NCI-H2029 (cell line): ENCODE data around the gene SLC12A7.

Source experiments
- DNase-seq: peaks from one replicate; lab custom pipeline; 2025; lab: John Stamatoyannopoulos, UW

Gene SLC12A7

DNA sequence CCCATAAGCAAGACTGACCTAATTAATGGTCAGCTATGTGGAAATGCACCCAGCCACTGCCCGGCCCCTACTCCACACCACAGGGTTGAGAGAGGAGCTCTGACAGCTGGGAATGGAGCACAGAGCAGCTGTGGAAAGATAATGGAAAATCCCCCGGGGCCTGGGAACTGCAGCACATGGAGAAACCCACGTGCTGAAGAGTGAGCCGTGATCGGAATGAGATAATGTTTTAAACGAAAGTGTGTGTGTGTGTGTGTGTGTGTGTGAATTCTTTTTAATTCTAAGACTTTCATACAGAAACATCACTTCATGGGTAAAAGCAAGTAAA lies 13.1 kb upstream of the SLC12A7 start:
- no peak for DNase-seq

DNA sequence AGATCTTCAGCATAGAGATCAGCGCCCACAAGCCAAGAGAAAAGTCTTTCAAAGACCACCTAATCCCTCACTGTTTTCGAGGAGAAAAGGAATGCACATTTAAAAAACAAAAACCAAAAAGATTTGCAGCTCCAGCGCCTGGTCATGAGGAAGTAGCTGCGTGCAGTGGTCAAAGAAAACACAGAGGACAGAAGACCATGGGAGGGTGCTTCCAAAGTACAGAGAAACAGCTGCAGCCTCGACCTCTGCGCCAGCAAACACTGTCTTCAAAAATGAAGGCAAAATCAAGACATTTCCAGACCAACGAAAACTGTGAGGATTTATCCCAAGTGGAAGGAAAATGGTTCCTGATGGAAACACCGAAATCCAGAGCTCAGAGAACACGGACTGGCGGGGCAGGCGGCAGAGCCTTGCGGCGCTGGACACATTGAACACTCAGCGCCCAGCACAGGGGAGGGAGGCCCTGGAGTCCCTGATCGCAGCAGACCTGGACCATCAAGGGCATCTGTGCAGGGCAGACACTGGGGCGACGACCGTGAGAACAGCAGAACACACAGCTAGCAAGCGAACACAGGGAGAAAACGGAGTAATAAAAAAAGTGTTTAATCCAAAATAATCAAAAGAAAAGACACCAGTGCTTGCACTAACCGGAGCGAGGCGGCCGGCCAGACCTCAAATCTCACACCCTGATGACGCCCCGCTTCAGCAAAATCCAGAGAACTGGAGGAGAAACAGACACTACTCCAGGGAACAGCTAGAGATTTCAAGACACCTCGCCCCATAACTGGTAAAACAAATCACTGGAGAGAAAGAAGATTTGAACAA lies 12.6 kb upstream of the SLC12A7 start:
- no peak for DNase-seq

DNA sequence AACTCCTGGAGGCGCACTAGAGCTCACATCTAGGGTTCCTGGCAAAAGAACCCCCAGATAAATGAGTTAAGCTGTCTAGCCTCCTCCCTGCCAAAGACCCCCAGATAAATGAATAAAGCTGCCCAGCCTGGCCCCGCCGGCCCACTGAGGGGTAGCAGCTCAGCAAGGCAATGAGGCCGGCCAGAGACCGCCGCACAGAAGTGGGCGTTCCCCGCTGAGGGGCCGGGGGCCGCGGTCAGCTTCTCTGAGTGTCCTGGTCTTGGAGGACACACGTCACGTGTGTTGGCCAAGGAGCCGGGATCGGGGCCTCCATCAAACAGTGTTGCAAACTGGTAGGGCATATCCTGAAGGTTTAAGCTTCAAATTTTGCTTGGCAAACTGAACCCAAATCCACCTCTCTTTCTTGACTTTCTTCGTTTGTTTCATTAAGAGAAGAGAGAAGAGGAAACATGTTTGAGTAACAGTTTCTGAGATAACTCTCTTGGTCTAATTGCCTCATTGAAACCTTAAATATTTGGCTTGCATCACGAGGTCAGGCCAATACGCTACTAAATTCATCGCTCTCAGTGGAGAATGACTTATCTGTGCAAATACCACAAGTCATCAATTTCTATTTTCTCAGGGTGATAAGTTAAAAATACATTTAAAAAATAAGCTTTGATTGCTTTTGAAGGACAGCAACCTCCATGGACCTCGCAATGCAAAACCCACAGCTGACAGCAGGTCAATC lies 11.7 kb upstream of the SLC12A7 start:
- no peak for DNase-seq

DNA sequence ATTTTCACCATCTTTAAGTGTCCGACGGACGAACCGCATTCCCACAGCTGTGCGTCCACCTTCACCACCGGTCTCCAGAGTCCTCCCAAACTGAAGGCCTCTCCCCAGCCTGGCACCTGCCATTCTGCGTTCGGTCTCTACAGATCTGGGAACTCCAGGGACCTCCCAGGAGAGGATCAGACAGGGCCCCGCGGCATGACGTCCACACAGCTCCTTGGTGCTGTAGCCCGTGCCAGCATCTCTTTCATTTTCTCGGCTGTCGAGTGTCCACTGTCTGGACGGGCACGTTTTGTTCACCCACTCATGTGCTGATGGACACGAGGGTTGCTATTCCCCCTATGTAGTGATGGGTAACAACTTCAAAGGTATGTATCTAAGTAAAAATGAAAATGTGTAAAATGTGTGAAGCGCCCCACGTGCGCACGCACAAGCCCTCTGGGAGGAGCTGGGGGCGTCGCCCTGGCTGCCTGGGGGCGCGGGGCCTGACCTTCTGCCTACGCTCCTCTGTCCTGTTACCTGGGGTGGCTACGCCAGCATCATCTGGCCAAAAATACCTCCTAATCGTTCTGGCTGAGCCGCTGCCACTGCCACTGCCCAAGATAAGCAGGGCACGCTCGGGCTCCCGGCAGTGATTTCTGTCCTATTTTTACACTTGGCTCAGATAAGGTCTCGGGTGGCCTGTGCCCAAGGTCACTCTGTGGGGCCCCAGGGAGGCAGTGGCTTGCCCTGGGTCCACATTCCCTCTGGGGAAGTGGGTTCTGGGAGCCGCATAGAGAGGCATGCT lies 10.8 kb upstream of the SLC12A7 start:
- DNase-seq: no peak

DNA sequence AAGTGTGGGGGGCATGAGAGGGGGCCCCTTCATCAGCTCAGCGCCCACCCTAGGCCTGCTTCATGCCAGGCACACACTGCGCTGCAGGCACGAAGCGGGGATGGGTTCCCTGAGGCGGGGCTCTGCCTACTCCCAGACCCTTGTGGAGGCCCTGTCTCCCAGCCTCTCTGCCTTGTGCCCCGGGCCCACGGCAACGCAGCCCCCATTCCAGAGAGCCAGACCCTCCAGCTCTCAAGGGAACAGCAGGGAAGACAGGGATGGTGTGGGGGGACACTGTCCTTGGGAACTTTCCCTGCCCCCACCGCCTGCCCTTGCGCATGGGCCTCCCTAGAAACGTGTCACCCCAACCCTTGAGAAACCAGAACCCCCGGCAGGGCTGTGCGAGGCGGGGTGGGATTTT lies 10.0 kb upstream of the SLC12A7 start:
- DNase-seq: no peak

DNA sequence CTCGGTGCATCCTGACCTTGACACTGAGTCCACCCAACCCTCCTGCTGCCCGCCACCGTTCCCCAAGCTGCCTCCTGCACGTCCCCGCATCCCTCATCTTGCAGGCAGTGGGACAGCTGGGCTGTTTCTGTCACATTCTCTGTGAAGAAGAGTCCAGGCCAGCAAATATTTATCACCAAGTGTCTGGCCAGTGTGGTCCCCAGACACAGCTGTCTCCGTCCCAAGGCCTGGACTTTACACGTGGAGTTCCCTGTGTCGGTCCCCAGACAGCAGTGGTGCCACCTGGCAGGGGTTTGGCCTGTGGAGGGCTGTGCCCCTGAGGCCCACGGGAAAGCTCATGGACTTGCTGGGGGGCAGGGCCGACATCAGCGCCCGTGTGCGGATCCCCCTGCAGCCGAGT lies 9.2 kb upstream of the SLC12A7 start:
- no peak for DNase-seq

DNA sequence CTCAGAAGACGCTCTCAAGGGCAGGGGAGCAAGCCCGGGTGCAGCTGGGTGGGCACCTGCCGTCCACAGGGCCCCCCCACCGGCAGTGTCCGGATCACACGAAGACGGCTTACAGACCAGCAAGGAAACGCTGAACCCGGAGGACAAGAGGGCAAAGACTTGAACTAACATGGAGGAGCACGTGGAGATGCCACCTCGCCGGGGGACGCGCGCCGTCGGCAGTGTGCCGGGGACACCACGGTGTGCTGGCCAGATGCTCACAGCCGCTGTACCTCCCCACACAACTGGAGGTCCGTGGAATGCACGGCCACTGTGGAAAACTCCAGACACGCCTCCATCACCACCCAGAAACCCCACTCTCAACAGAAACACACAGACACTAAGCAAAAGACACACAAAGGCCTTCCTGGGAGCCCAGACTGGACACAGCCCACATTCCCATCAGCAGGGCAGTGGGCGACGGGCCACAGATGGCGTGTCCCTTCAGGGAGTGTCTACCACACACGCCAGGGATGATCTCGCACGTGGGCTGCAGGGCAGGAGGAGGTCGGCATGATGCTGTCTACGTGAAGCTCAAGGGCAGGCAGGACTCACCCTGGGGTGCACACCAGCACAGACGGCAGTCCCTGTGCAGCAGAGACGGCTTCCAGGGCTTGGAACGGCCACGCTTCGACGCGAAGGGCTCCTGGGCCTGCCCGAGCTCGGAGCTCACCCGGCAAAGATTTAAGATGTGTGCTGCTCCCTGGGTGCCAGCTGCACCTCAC lies 8.6 kb upstream of the SLC12A7 start:
- DNase-seq: no peak

GRCh38 chr5:1119312-1119831 lies 7.5 kb upstream of the SLC12A7 start:
- no peak for DNase-seq

DNA sequence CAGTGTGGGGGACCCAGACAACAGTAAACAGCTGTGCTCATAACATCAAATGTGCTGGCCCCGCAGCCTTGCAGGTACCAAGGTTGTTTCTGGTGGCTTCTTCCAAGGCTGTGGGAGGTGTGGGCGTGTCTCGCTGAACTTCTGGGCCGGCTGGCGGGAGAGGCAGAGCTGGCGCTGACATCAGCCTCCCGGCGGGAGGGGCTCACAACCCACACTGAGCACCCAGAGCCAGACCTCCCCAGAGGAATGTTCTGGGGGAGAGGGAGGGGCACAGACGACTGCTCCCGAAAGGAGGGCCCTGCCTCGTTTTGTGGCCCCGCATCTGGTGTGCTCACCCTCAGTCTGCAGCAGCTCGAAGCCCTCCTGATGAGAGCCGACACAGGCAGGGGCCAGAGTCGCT lies 6.9 kb upstream of the SLC12A7 start:
- DNase-seq: peak; percentile 47

- DNase-seq: peak; percentile 88
Measured at GRCh38 chr5:1118231-1118698, 6.4 kb upstream of the SLC12A7 start.

- DNase-seq: no peak
Measured at GRCh38 chr5:1116977-1117376, 5.1 kb upstream of the SLC12A7 start.

DNA sequence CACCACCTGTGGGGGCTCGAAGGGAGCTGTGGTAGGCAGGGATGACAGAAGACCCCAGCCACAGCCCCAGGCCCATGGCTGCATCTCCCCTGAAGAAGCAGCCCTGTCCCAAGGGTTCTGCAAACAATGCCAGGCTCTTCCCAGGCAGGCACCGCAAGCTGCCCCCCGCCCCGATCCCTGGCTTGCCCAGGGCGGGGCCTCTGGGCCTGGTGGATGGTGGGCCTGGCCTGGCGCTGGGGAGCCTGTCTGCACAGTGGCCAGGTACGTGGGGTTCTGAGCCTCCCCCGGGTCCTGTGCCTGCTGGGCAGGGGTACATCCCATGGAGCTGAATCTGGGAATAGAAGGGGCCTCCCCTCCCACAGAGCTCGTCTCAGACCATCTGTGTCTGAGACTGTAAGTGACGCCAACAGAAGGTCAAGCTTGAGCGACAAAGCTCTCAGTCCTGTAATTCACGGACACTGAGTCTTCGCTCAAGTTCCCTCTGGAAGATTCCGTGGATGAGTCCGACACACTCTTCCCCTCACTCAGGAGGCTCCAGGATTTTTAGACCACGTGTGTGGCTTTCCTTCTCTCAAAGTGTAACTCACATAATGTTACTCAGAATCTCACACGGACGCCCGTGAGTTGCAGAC lies 4.4 kb upstream of the SLC12A7 start:
- DNase-seq: no peak

DNA sequence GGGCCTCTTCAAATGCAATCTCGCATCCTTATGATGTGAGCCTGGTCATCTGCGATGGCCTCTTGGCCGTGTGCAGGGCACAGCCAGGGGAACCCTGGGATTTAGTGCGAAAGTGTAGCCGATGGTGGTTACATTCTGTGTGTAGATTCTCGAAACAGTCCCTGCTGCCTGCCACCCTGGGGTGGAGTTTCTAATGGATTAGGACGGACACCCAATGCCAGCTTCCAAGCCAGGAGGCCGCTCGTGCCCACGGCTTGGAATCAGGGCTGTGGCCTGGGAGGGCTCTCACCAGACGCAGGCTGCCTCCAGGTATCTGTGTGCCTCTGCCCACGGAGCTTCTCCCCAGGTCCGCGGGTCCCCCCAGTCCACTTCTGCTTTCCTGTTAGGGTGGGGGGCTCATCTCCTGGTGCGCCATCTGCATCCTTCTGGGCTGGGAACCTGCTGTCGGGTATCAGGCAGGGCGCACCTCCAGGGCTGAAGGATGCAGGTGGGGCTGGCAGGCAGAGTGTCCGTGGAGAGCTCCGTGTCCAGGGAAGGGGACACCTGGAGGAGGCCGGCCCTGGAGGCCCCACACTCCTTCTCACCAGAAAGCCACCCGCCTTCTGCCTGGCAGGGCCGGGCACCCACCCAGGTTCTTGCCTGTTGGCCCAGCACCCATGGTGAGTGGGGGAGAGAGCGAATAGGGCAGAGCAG lies 3.4 kb upstream of the SLC12A7 start:
- DNase-seq: no peak

- no peak for DNase-seq
Measured at GRCh38 chr5:1113805-1114586, 2.1 kb upstream of the SLC12A7 start.

DNA sequence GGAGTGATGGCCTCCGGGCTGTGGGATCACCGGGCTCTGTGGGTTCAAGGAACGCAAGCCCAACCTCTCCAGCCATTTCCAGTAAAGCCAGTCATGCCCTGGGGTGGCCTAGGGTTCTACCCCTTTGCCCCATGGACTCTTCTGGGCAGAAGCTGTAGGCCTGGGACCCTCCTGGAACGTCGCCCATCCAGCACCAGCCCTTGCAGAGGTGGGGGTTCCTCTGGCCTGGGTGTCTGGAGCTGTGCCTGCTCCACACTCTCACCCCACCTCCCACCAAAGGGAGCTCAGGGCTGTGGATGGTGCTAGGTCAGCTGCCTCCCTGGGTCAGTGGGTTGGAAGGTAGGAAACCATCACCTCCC lies 1.4 kb upstream of the SLC12A7 start:
- DNase-seq: no peak

GRCh38 chr5:1112596-1113331 lies 901 bp upstream of the SLC12A7 start:
- peak; percentile 71 for DNase-seq

DNA sequence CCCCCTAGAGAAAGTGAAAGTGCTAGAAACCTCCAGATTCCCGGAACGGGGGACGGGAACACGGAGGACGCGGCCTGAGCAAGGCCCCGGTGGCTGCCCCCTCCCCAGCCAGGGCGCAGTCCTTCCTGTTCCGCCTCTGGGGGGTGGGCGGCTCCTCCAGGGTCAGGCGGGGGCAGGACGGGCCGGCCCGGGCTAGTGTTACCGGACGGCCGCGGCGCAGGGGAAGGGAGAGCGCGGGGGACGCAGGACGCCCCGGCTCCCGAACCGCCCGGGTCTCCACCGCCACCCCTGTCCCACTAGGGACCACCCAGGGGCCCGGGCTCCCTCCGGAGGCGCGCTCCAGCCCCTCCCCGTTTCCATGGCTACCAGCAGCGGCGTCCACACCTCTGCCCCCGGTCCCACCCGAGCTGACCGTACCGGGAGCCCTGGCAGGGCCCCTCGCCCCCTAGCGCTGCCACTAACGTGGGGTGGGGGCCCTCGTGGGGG lies 579 bp downstream of the SLC12A7 start:
- DNase-seq: no peak

GRCh38 chr5:1110307-1111240 lies 1.3 kb downstream of the SLC12A7 start:
- peak; percentile 15 for DNase-seq
